Cardiac fibroblast (primary cell): ENCODE data around the gene LRRC23.

Source experiments
- DNase-seq, 2 donors: peaks; one replicate each; pipeline versions ENCODE4 v3.0.0 to v3.0.0-alpha.2; 2010; ENCODE audit warnings: low read depth in 2 of 2
- H3K4me3 ChIP-seq, 2 donors: replicated peaks in 1 of 2; 1 replicate in 1 of 2; 2 replicates in 1 of 2; pipeline ENCODE4 v1.5.1; 2011; ENCODE audit warnings: low read depth in 2 of 2, low read length in 2 of 2, mild to moderate bottlenecking in 2 of 2, moderate library complexity in 1 of 2
- CTCF ChIP-seq: IDR thresholded peaks from one replicate; pipeline ENCODE4 v1.5.1; 2011; ENCODE audit warnings: low read depth, mild to moderate bottlenecking, low read length, inconsistent platforms

LRRC23 gene

DNA sequence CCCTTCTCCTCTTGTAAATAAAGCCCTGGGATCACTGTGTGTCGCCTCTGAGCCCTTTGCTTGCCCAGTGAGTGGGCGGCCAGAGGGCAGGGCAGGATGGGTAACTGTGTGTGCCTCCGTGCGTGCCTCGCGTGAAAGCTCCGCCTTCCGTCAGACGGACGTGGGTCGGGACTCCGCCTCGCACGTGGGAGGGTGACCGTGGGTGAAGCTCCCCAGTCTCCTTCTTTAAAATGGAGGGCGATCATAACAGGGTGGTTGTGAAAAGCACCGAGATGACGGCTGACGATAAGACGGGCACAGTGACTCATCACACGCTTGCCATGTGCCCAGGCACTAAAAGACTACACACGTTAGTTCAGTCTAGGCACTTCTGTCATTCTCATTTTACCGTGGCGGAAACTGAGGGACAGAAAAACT lies 56.7 kb downstream of the LRRC23 start:
- no peak for TF ChIP-seq CTCF
- peak; percentile 51 to 64 for DNase-seq
- H3K4me3 ChIP-seq = peak overlapping the region in 1 of 2 donors; percentile 15

DNA sequence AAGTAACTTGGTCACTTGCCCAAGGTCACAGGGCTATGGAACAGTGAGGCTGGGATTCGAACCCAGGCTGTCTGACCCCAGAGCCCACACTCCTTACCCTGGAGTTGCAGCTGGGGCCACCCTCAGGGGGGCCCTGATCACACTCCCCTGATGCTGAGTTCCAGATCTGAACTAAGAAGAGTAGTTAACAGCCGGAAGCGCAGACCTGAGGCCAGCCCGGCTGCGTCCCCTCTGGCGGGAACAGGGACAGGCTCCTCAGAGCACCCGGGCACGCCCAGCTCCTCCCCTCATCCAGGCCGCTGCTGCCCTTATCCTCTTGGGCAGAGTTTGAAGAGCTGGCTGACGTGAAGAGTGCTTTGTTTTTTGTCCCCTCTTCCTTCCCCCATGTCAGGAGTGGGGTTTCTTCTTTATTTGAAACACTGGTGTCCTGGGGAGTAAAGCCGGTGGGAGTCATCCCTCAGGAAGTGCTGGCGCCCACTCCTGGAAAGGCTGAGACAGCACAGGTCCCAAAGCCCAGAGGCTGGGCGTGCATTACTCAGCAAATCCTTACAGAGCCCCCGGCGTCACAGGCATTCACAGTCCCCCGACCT lies 57.2 kb downstream of the LRRC23 start:
- peak; percentile 79 to 80 for DNase-seq
- peak; percentile 45 for TF ChIP-seq CTCF
- peak overlapping the region in 1 of 2 donors; percentile 15 for H3K4me3 ChIP-seq

- DNase-seq = no peak
- H3K4me3 ChIP-seq = no peak overlapping the region
- no peak for TF ChIP-seq CTCF
Observed at GRCh38 chr12:6962285-6963015, 57.8 kb downstream of the LRRC23 start.

- DNase-seq = no peak
- H3K4me3 ChIP-seq = no peak overlapping the region
- no peak for TF ChIP-seq CTCF
Observed at GRCh38 chr12:6963016-6963731, 58.6 kb downstream of the LRRC23 start.
